Mesenchymal stem cell (in vitro differentiated cells and primary cell): Measurements from ENCODE around the gene TRPC4AP.

Experiments
- DNase-seq: peaks from one replicate; pipeline ENCODE4 v3.0.0-alpha.2; 2013
- H2AFZ ChIP-seq: one replicate; pipeline ENCODE4 v1.6.1; 2013; ENCODE audit warnings: low read depth, mild to moderate bottlenecking, control low read depth, inconsistent platforms, low read length, moderate library complexity
- H2AK5ac ChIP-seq: 2 replicates; pipeline ENCODE4 v1.6.1; 2013; ENCODE audit warnings: low read length, moderate library complexity, mild to moderate bottlenecking, inconsistent platforms; ENCODE audit not compliant: severe bottlenecking
- H2BK120ac ChIP-seq: one replicate; pipeline ENCODE4 v1.6.1; 2013; ENCODE audit warnings: low read depth, mild to moderate bottlenecking, inconsistent platforms, low read length, moderate library complexity
- H2BK12ac ChIP-seq, 2 experiments: one replicate each; pipeline ENCODE4 v1.6.1; 2013; ENCODE audit warnings: inconsistent platforms in 2 of 2, low read length in 2 of 2, mild to moderate bottlenecking in 2 of 2, moderate library complexity in 2 of 2, control low read depth in 1 of 2
- H2BK15ac ChIP-seq: one replicate; pipeline ENCODE4 v1.6.1; 2013; ENCODE audit warnings: mild to moderate bottlenecking, low read depth, inconsistent platforms; ENCODE audit not compliant: poor library complexity, severe bottlenecking
- H2BK5ac ChIP-seq: 2 replicates; pipeline ENCODE4 v1.6.1; 2013; ENCODE audit warnings: low read depth, mild to moderate bottlenecking, low read length, control low read depth, inconsistent platforms; ENCODE audit not compliant: poor library complexity, severe bottlenecking
- H3K14ac ChIP-seq, 2 experiments: one replicate each; pipeline ENCODE4 v1.6.1; 2013; ENCODE audit warnings: inconsistent platforms in 2 of 2, low read length in 2 of 2, control low read depth in 1 of 2, mild to moderate bottlenecking in 1 of 2, moderate library complexity in 1 of 2
- H3K18ac ChIP-seq, 2 experiments: one replicate each; pipeline ENCODE4 v1.6.1; 2013; ENCODE audit warnings: inconsistent platforms in 2 of 2, low read length in 2 of 2, control low read depth in 1 of 2, low read depth in 1 of 2, mild to moderate bottlenecking in 1 of 2
- H3K23ac ChIP-seq, 2 experiments: one replicate each; pipeline ENCODE4 v1.6.1; 2013; ENCODE audit warnings: inconsistent platforms in 2 of 2, low read length in 2 of 2, mild to moderate bottlenecking in 2 of 2, moderate library complexity in 2 of 2, control low read depth in 1 of 2
- H3K27ac ChIP-seq: 2 replicates; pipeline ENCODE4 v1.5.1; 2013; ENCODE audit warnings: mild to moderate bottlenecking, moderate library complexity, low read length, control low read depth, inconsistent platforms; ENCODE audit not compliant: poor library complexity, severe bottlenecking
- H3K27me3 ChIP-seq, 2 experiments: 2 replicates each; pipeline versions ENCODE4 v1.6.1 to v1.7.0; 2013; ENCODE audit warnings: low read length in 2 of 2, mild to moderate bottlenecking in 2 of 2, moderate library complexity in 2 of 2, control low read depth in 1 of 2, inconsistent platforms in 1 of 2; ENCODE audit not compliant: control insufficient read depth in 1 of 2, insufficient read depth in 1 of 2
- H3K36me3 ChIP-seq, 2 experiments: 2 replicates each; pipeline versions ENCODE4 v1.6.1 to v1.7.0; 2013; ENCODE audit warnings: low read length in 2 of 2, control low read depth in 1 of 2, inconsistent platforms in 1 of 2, low read depth in 1 of 2, mild to moderate bottlenecking in 1 of 2; ENCODE audit not compliant: insufficient read depth in 2 of 2, control insufficient read depth in 1 of 2
- H3K4ac ChIP-seq, 2 experiments: one replicate each; pipeline ENCODE4 v1.6.1; 2013; ENCODE audit warnings: inconsistent platforms in 2 of 2, low read length in 2 of 2, mild to moderate bottlenecking in 2 of 2, moderate library complexity in 2 of 2, control low read depth in 1 of 2, low read depth in 1 of 2
- H3K4me1 ChIP-seq: 2 replicates; pipeline ENCODE4 v1.6.1; 2013; ENCODE audit warnings: low read depth, low read length, control low read depth; ENCODE audit not compliant: control insufficient read depth, insufficient read depth
- H3K4me2 ChIP-seq: 2 replicates; pipeline ENCODE4 v1.6.1; 2013; ENCODE audit warnings: low read length, mild to moderate bottlenecking, inconsistent platforms; ENCODE audit not compliant: poor library complexity, severe bottlenecking
- H3K4me3 ChIP-seq, 2 experiments: 2 replicates each; pipeline versions ENCODE4 v1.5.1 to v1.7.0; 2013; ENCODE audit warnings: low read length in 2 of 2, mild to moderate bottlenecking in 2 of 2, control low read depth in 1 of 2, low read depth in 1 of 2; ENCODE audit not compliant: insufficient read depth in 1 of 2
- H3K79me1 ChIP-seq: replicated peaks from 2 replicates; pipeline ENCODE4 v1.6.1; 2013; ENCODE audit warnings: mild to moderate bottlenecking, control low read depth, low read length, inconsistent platforms; ENCODE audit not compliant: poor library complexity, severe bottlenecking
- H3K9ac ChIP-seq: 2 replicates; pipeline ENCODE4 v1.7.0; 2013; ENCODE audit warnings: mild to moderate bottlenecking, low read length, moderate library complexity
- H3K9me3 ChIP-seq: 2 replicates; pipeline ENCODE4 v1.7.0; 2013; ENCODE audit warnings: mild to moderate bottlenecking, low read length; ENCODE audit not compliant: control insufficient read depth
- H4K8ac ChIP-seq: one replicate; pipeline ENCODE4 v1.6.1; 2013; ENCODE audit warnings: inconsistent platforms, mild to moderate bottlenecking, low read length, moderate library complexity
- H4K91ac ChIP-seq: one replicate; pipeline ENCODE4 v1.6.1; 2013; ENCODE audit warnings: mild to moderate bottlenecking, low read length, inconsistent platforms
- WGBS: methylation state at CpG from one replicate; pipeline ENCODE4 v1.1.7; 2013; ENCODE audit warnings: mixed read lengths; 5-methylcytosine and 5-hydroxymethylcytosine counted together

Gene TRPC4AP

DNA sequence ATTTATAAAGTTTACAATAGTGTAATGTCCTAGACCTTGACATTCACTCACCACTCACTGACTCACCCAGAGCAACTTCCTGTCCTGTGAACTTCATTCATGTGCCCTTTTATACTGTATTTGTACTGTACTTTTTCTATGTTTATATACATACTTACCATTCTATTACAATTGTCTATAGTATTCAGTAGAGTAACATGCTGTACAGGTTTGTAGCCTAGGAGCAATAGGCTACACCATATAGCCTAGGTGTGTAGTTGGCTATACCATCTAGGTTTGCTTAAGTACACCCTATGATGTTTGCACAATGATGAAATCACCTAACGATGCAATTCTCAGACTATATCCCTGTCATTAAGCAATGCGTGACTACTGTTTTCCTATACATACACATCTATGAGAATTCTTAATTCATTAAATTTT is 37.1 kb upstream of the TRPC4AP start:
- Histone ChIP-seq H3K9me3 (no peaks in the 10 kb centered on the region), H2BK5ac (no peak overlapping the region), H3K4me2 (no peak overlapping the region), H3K9ac (no peak overlapping the region), H2AFZ (no peak overlapping the region), H3K14ac (no peak overlapping the region), H4K8ac (no peak overlapping the region), H3K4me3 (no peak overlapping the region), H4K91ac (no peak overlapping the region), H3K27me3 (no peaks in the 10 kb centered on the region), H3K27ac (no peak overlapping the region), H3K79me1 (peaks cover 6% of the 10 kb centered on the region), H3K4me1 (peaks cover 3% of the 10 kb centered on the region), H3K18ac (no peak overlapping the region), H2AK5ac (no peak overlapping the region), H2BK15ac (no peak overlapping the region), H3K23ac (no peak overlapping the region), H2BK120ac (no peak overlapping the region), H3K36me3 (peaks cover 42 to 54% of the 10 kb centered on the region in 2 experiments), H2BK12ac (no peak overlapping the region), H3K4ac (no peak overlapping the region)
- peak; percentile 73 for DNase-seq
- 40% methylated on average over 1 of the region's 2 CpGs for WGBS

DNA sequence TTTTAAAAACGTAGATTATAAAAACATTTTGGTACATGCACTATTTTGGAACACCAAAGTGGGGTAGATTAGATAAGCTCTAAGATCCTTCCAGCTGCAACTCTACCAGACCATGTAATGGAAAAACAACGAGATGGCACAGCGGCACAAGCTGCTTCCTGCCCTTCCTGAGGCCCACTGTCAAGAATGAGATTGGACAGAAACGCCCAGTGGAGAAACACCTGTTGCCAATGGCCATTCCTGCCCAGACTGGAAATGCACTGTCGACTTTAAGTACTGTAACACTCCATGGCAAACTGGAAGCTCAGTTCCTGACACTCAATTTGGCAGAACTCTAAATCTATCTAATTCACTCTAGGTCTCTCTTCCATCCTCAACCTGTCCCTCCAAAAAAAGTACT is 33.1 kb upstream of the TRPC4AP start:
- Histone ChIP-seq H2AK5ac (no peak overlapping the region), H2BK5ac (no peak overlapping the region), H4K91ac (no peak overlapping the region), H3K14ac (no peak overlapping the region), H3K9ac (no peak overlapping the region), H3K23ac (no peak overlapping the region), H3K9me3 (no peaks in the 10 kb centered on the region), H3K36me3 (peaks cover 37 to 65% of the 10 kb centered on the region in 2 experiments), H3K4me1 (peaks cover 3% of the 10 kb centered on the region), H3K18ac (no peak overlapping the region), H2BK120ac (no peak overlapping the region), H3K27me3 (no peaks in the 10 kb centered on the region), H2AFZ (no peak overlapping the region), H2BK12ac (no peak overlapping the region), H3K4me3 (no peak overlapping the region), H2BK15ac (no peak overlapping the region), H3K4ac (no peak overlapping the region), H3K27ac (no peak overlapping the region), H4K8ac (no peak overlapping the region), H3K79me1 (peaks cover 2% of the 10 kb centered on the region), H3K4me2 (no peak overlapping the region)
- DNase-seq = no peak
- 97% methylated on average over 5 of the region's 5 CpGs for WGBS

DNA sequence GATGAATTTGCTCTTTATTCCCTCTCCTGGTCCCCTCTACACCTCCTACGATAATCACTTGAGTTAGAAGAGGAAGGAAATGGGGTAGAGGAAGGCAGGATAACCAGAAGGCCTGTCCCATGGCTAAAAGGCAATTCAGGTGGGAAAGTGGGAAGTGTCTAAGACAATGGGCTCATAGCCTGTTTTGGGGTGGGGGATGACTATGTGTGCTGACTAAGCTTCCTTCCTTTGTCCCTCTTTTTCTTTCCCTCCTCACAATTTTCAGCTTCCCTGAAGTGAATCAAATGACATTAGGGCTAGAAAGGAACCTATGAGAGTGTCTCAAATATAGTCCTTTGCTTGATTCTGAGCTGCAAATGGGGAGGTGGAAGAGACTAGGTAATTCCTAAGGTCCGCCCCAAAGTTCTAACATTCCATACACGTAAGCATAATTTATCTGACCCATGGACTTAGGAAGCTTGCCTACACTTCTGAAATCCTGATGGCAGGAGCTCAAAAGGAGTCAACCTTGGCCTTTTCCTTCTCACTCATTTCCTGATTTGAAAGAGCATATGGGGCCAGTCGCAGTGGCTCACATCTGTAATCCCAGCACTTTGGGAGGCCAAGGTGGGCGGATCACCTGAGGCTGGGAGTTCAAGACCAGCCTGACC is 30.3 kb upstream of the TRPC4AP start:
- H3K18ac ChIP-seq = no peak overlapping the region
- no peak overlapping the region for H2BK15ac ChIP-seq
- WGBS = 97% methylated on average over 5 of the region's 5 CpGs
- no peak overlapping the region for H3K14ac ChIP-seq
- H2AK5ac ChIP-seq = no peak overlapping the region
- H3K9ac ChIP-seq = no peak overlapping the region
- no peaks in the 10 kb centered on the region for H3K9me3 ChIP-seq
- no peak overlapping the region for H2BK120ac ChIP-seq
- H2BK12ac ChIP-seq = no peak overlapping the region
- peaks cover 2% of the 10 kb centered on the region for H3K79me1 ChIP-seq
- H4K91ac ChIP-seq = no peak overlapping the region
- no peak overlapping the region for H3K27ac ChIP-seq
- no peak overlapping the region for H3K4ac ChIP-seq
- no peak overlapping the region for H2AFZ ChIP-seq
- DNase-seq = no peak
- no peaks in the 10 kb centered on the region for H3K4me1 ChIP-seq
- no peak overlapping the region for H3K4me3 ChIP-seq
- H3K23ac ChIP-seq = no peak overlapping the region
- H3K4me2 ChIP-seq = no peak overlapping the region
- no peak overlapping the region for H4K8ac ChIP-seq
- H3K27me3 ChIP-seq = no peaks in the 10 kb centered on the region
- H2BK5ac ChIP-seq = no peak overlapping the region
- H3K36me3 ChIP-seq = peaks cover 51 to 74% of the 10 kb centered on the region in 2 experiments

DNA sequence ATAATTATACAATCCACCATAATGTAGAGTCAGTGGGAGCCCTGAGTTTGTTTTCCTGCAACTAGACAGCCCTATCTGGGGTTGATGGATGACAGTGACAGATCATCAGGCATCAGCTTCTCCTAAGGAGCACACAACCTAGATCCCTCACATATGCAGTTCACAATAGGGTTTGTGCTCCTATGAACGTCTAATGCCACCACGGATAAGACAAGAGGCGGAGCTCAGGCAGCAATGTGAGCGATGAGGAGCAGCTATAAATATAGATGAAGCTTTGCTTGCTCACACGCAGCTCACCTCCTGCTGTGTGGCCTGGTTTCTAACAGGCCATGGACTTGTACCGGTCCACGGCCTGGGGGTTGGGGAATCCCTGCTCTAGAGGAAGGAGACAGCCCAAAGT is 28.6 kb upstream of the TRPC4AP start:
- Histone ChIP-seq H3K14ac (no peak overlapping the region), H2BK120ac (no peak overlapping the region), H2BK12ac (no peak overlapping the region), H3K4ac (peak overlapping the region in 1 of 2 experiments; percentile 11), H2BK15ac (no peak overlapping the region), H3K4me3 (no peak overlapping the region), H2AFZ (no peak overlapping the region), H3K9ac (no peak overlapping the region), H4K91ac (no peak overlapping the region), H2AK5ac (no peak overlapping the region), H3K4me2 (no peak overlapping the region), H3K36me3 (peaks cover 51 to 66% of the 10 kb centered on the region in 2 experiments), H3K23ac (no peak overlapping the region), H3K4me1 (no peaks in the 10 kb centered on the region), H3K18ac (no peak overlapping the region), H2BK5ac (no peak overlapping the region), H4K8ac (no peak overlapping the region), H3K27ac (no peak overlapping the region), H3K79me1 (peaks cover 3% of the 10 kb centered on the region), H3K9me3 (no peaks in the 10 kb centered on the region), H3K27me3 (no peaks in the 10 kb centered on the region)
- DNase-seq = no peak
- WGBS = 91% methylated on average over 7 of the region's 7 CpGs
